Caco-2 (cell line): ENCODE measurements around the gene HYKK. TPM values are rescaled to one million over a fixed set of nuclear protein-coding genes. Genes with fewer than 3 reads are reported as not detected.
A peak's percentile ranks its signal among the peaks of the same experiment; 100 is the strongest.

ENCODE experiments used
- BruUV-seq: library from RNA; stranded (reverse); fragments of 400-500 nt; replicated peaks from 2 replicates; lab custom pipeline; 2021; lab: Mats Ljungman, UMichigan
- CTCF ChIA-PET: fragments of 300-600 bp; sonication (Branson Sonifier 250); formaldehyde crosslinking; loops from one replicate; lab custom pipeline; 2022; ENCODE audit warnings: antibody characterized with exemption; lab: Charles Lee
- POLR2A ChIA-PET: fragments of 300-600 bp; sonication (Branson Sonifier 250); formaldehyde crosslinking; loops from one replicate; lab custom pipeline; 2022; ENCODE audit warnings: antibody characterized with exemption; lab: Charles Lee
- DNase-seq, 2 experiments: peaks; one replicate each; pipeline versions ENCODE4 v3.0.0 to v3.0.0-alpha.2; 2020 to 2022
- H3K27me3 ChIP-seq: replicated peaks from 2 replicates; pipeline ENCODE4 v1.6.0; 2011; ENCODE audit warnings: low read length; ENCODE audit not compliant: control insufficient read depth, insufficient read depth
- H3K36me3 ChIP-seq: 2 replicates; pipeline ENCODE4 v1.5.1; 2011; ENCODE audit warnings: low read length; ENCODE audit not compliant: control insufficient read depth, insufficient read depth
- H3K4me1 ChIP-seq: fragments of 250-450 bp; sonication (Bioruptor Pico); 2 replicates; pipeline ENCODE4 v1.5.1; 2020; ENCODE audit warnings: mild to moderate bottlenecking
- H3K4me3 ChIP-seq: 2 replicates; pipeline ENCODE4 v1.5.1; 2011; ENCODE audit warnings: low read depth, mild to moderate bottlenecking, control low read depth, low read length
- H3K9me3 ChIP-seq: fragments of 250-450 bp; sonication (Bioruptor Pico); 2 replicates; pipeline ENCODE4 v1.5.1; 2020; ENCODE audit warnings: mild to moderate bottlenecking, moderate library complexity
- H3K27ac Mint-ChIP-seq: one replicate; pipeline ENCODE4 v1.8.0; 2022; ENCODE audit warnings: mixed read lengths; ENCODE audit not compliant: unreplicated experiment
- H3K27me3 Mint-ChIP-seq: one replicate; pipeline ENCODE4 v1.8.0; 2022; ENCODE audit warnings: mixed read lengths; ENCODE audit not compliant: insufficient read depth, unreplicated experiment
- H3K36me3 Mint-ChIP-seq: one replicate; pipeline ENCODE4 v1.8.0; 2022; ENCODE audit warnings: mild to moderate bottlenecking, mixed read lengths; ENCODE audit not compliant: insufficient read depth, unreplicated experiment
- H3K4me1 Mint-ChIP-seq: one replicate; pipeline ENCODE4 v1.8.0; 2022; ENCODE audit warnings: low read depth, mixed read lengths; ENCODE audit not compliant: unreplicated experiment
- H3K4me3 Mint-ChIP-seq: one replicate; pipeline ENCODE4 v1.8.0; 2022; ENCODE audit warnings: mild to moderate bottlenecking, moderate library complexity, mixed read lengths; ENCODE audit not compliant: unreplicated experiment
- H3K9me3 Mint-ChIP-seq: one replicate; pipeline ENCODE4 v1.8.0; 2022; ENCODE audit warnings: mixed read lengths; ENCODE audit not compliant: unreplicated experiment
- CTCF ChIP-seq, 2 experiments: fragments of 200-600 bp in 1 of 2; IDR thresholded peaks; 1 replicate in 1 of 2; 2 replicates in 1 of 2; pipeline versions ENCODE4 v1.5.1 to v1.8.0; 2011 to 2022; ENCODE audit warnings: antibody characterized with exemption in 1 of 2, control low read depth in 1 of 2, inconsistent platforms in 1 of 2, low read depth in 1 of 2, low read length in 1 of 2, mild to moderate bottlenecking in 1 of 2, moderate library complexity in 1 of 2; ENCODE audit not compliant: insufficient read depth in 1 of 2, severe bottlenecking in 1 of 2, unreplicated experiment in 1 of 2
- intact Hi-C: fragments of 100-400 bp; cut with micrococcal nuclease; formaldehyde crosslinking; loops from one replicate; pipeline ENCODE4 v1.10.0; 2022; ENCODE audit not compliant: unreplicated experiment
- total RNA-seq: library from RNA; stranded (reverse); gene quantifications from 2 replicates; pipeline ENCODE4 v1.2.3, GENCODE V29; 2022

The HYKK gene
- total RNA-seq, 1 experiment from 2014 or later: 6.5 TPM

GRCh38 chr15:78563092-78563491 lies 55.7 kb downstream of the HYKK start:
- Mint-ChIP-seq H3K9me3 (no peaks in the 10 kb centered on the region), H3K4me1 (peaks cover 13% of the 10 kb centered on the region), H3K27me3 (peaks cover 2% of the 10 kb centered on the region), H3K36me3 (no peaks in the 10 kb centered on the region), H3K4me3 (no peak overlapping the region), H3K27ac (no peak overlapping the region)
- intact Hi-C loops: no loop called here
- H3K36me3 ChIP-seq: no peaks in the 10 kb centered on the region
- no peak for TF ChIP-seq CTCF (IDR thresholded peaks at IDR 0.05; ENCODE audit: insufficient read depth in 1 of 2, low read depth in 1 of 2, low read length in 1 of 2, severe bottlenecking in 1 of 2, unreplicated experiment in 1 of 2)
- ChIA-PET CTCF (no interaction called here), POLR2A (no interaction called here)
- H3K4me3 ChIP-seq: no peak overlapping the region
- no peaks in the 10 kb centered on the region for H3K4me1 ChIP-seq
- no peak for DNase-seq
- H3K9me3 ChIP-seq: no peaks in the 10 kb centered on the region
- no peaks in the 10 kb centered on the region for H3K27me3 ChIP-seq
- BruUV-seq: no TSS peak

- intact Hi-C loops: loop anchor here (1.0 kb wide), 1 partner anchor 23 kb away; no protein-coding TSS in a partner anchor
- Mint-ChIP-seq H3K27me3 (peaks cover 2% of the 10 kb centered on the region), H3K4me1 (peaks cover 13% of the 10 kb centered on the region), H3K9me3 (no peaks in the 10 kb centered on the region), H3K27ac (no peak overlapping the region), H3K36me3 (no peaks in the 10 kb centered on the region), H3K4me3 (peak overlapping the region; percentile 91)
- CTCF ChIA-PET: interaction anchor here (0.6 to 1.3 kb wide), 5 partner anchors 24 to 372 kb away, joined by 3 to 5 read pairs (median 3); no protein-coding TSS in a partner anchor
- no peaks in the 10 kb centered on the region for H3K27me3 ChIP-seq
- no TSS peak for BruUV-seq
- no peak for DNase-seq
- no peak for TF ChIP-seq CTCF (IDR thresholded peaks at IDR 0.05; ENCODE audit: insufficient read depth in 1 of 2, low read depth in 1 of 2, low read length in 1 of 2, severe bottlenecking in 1 of 2, unreplicated experiment in 1 of 2)
- H3K36me3 ChIP-seq: no peaks in the 10 kb centered on the region
- H3K9me3 ChIP-seq: no peaks in the 10 kb centered on the region
- POLR2A ChIA-PET: interaction anchor here (0.6 to 1.5 kb wide), 4 partner anchors 56 to 265 kb away, joined by 6 to 13 read pairs (median 9); partner anchors contain the start of gene SKIC8
- no peaks in the 10 kb centered on the region for H3K4me1 ChIP-seq
- peak overlapping the region; percentile 64 for H3K4me3 ChIP-seq
These were observed 57.3 kb downstream of the HYKK start for GRCh38 chr15:78564743-78565096.

- H3K4me1 Mint-ChIP-seq: peaks cover 13% of the 10 kb centered on the region
- H3K27me3 Mint-ChIP-seq: peaks cover 2% of the 10 kb centered on the region
- peak within 1 kb of the TSS; percentile 64 for H3K4me3 ChIP-seq
- no peaks in the 10 kb centered on the region for H3K4me1 ChIP-seq
- CTCF ChIA-PET: interaction anchor here (0.6 to 1.5 kb wide), 8 partner anchors 9 to 372 kb away, joined by 3 to 5 read pairs (median 3); no protein-coding TSS in a partner anchor
- DNase-seq: peak; percentile 85 to 92
- no peaks in the 10 kb centered on the region for H3K9me3 ChIP-seq
- no TSS peak for BruUV-seq
- TF ChIP-seq CTCF (IDR thresholded peaks at IDR 0.05; ENCODE audit: insufficient read depth in 1 of 2, low read depth in 1 of 2, low read length in 1 of 2, severe bottlenecking in 1 of 2, unreplicated experiment in 1 of 2): no peak
- POLR2A ChIA-PET: interaction anchor here (0.6 to 1.6 kb wide), 7 partner anchors 23 to 266 kb away, joined by 3 to 13 read pairs (median 6); partner anchors contain the start of genes PSMA4 and SKIC8
- H3K36me3 Mint-ChIP-seq: no peaks in the 10 kb centered on the region
- H3K27me3 ChIP-seq: no peaks in the 10 kb centered on the region
- H3K9me3 Mint-ChIP-seq: no peaks in the 10 kb centered on the region
- peak within 1 kb of the TSS; percentile 91 for H3K4me3 Mint-ChIP-seq
- no peaks in the 10 kb centered on the region for H3K36me3 ChIP-seq
- peak within 1 kb of the TSS; percentile 80 for H3K27ac Mint-ChIP-seq
- intact Hi-C loops: loop anchor here (1.0 kb wide), 1 partner anchor 24 kb away; no protein-coding TSS in a partner anchor
These were observed 57.9 kb downstream of the HYKK start, which contains the start of gene CHRNA5 for GRCh38 chr15:78565097-78565950. Gene CHRNA5, plus strand, starts transcription at chr15:78565520. Its CDS starts 200 bp downstream, at chr15:78565720.
